Prostate gland (tissue), 2 donors: ENCODE data around the gene TCIRG1.

ENCODE experiments used
- POLR2A ChIP-seq: fragments of 450-650 bp; IDR thresholded peaks from one replicate; pipeline ENCODE4 v1.6.1; 2016; ENCODE audit warnings: antibody characterized with exemption, mild to moderate bottlenecking
- TF ChIP-seq, protein P1 (sequence below), 4 experiments: fragments of 200-600 bp in 2 of 4; fragments of 450-650 bp in 2 of 4; sonication (generic) in 2 of 4; IDR thresholded peaks; 1 replicate in 3 of 4; 2 replicates in 1 of 4; pipeline ENCODE4 v1.5.1; 2016 to 2019; ENCODE audit warnings: antibody characterized with exemption in 4 of 4, mild to moderate bottlenecking in 2 of 4, moderate library complexity in 2 of 4

DNA sequence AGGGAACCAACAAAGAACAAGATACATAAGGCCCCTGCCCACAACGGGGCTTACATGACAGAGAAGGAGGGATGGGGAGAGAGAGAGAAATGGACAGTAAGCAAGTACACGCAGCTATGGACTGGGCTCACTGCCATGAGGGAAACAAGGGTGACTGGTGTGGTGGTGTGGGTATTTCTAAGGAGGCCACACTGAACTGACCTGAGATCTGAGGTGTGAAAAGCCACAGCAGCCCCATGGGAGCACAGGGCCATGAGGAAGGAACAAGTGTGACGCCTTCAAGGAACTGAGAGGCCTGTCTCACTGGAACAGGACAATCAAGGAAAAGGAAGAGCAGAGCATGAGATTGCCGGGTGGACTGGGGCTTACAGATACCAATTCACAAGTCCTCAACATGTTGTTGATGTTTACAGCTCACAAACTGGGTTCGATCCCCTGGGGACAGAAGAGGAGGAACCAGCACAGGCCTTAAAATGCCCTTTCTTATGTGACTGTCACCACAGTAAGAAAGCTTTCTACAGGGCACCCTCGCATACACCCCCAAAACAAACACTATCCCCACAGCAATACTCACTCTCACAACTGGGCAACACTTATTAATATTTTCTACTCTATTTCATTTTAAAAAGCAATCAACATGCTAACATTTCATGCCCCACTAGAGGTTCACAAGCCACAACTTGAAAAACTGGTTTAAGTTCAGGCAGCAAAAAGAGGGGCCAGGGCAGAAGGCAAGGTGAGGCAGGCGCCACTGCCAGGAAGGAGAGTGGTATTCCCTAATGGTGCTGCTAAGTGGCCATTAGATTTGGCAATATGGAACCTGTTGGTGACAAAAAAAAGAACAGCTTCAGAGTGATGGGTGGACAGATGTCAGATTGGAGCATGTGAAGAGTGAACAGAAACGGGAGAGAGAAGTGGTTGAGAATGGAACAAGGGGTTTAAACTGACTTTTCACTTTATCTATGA is 39.1 kb downstream of the TCIRG1 start:
- TF ChIP-seq, protein P1, sequence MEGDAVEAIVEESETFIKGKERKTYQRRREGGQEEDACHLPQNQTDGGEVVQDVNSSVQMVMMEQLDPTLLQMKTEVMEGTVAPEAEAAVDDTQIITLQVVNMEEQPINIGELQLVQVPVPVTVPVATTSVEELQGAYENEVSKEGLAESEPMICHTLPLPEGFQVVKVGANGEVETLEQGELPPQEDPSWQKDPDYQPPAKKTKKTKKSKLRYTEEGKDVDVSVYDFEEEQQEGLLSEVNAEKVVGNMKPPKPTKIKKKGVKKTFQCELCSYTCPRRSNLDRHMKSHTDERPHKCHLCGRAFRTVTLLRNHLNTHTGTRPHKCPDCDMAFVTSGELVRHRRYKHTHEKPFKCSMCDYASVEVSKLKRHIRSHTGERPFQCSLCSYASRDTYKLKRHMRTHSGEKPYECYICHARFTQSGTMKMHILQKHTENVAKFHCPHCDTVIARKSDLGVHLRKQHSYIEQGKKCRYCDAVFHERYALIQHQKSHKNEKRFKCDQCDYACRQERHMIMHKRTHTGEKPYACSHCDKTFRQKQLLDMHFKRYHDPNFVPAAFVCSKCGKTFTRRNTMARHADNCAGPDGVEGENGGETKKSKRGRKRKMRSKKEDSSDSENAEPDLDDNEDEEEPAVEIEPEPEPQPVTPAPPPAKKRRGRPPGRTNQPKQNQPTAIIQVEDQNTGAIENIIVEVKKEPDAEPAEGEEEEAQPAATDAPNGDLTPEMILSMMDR (IDR thresholded peaks at IDR 0.05) = no peak
- no peak for TF ChIP-seq POLR2A
